Stimulated activated CD8-positive, alpha-beta memory T cell treated with anti-CD3 and anti-CD28 coated beads, Interleukin-4, amount 100 ng/mL, for 24 hours (primary cell): ENCODE data around the gene KCNJ2.
A peak's percentile ranks its signal among the peaks of the same experiment; 100 is the strongest.

Experiments used
- DNase-seq: peaks from one replicate; pipeline ENCODE4 v3.0.0-alpha.2; 2020; ENCODE audit warnings: low read depth

The KCNJ2 gene

DNA sequence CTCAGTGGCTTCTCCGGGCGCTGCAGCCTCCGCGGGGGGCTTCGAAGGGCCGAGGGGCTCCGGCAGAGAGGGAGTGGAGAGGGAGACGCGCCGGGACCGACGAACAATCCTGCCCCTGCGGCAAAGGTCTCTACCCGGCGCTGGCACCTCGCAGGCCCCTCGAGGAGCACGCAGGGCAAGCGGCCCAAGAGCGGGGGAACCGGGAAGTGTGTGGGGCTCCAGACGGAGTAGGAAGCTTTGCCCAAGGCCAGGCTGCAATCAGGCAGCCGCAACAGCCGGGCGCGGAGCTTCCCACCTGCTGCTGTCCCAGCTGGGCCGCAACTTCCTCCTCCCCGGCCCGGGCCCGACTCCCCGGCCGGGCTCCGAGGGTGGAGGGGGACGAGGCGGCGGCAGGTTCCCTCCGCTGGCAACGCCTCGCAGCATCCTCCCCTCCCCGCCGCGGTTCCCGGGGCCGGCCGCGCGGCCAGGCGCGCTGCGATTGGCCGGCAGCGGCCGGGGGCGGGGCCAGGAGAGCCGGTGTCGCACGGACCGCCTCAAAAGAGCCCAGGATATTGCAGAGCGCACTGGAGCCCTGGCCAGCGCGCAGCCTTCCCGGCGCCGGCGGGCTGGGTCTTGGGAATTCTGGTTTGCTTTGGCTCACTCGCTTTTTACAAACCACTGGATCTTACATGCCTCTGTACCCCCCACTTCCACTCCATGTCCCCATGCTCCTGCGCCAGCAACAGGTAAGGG, at the start of gene KCNJ2:
KCNJ2 (plus strand) TSS at position 556 of the 732 bp plus-strand sequence. CDS start 5,508 bp downstream, outside the sequence.
- peak; percentile 31 for DNase-seq

GRCh38 chr17:70119545-70119944, 49.8 kb upstream of the KCNJ2 start:
- no peak for DNase-seq

DNA sequence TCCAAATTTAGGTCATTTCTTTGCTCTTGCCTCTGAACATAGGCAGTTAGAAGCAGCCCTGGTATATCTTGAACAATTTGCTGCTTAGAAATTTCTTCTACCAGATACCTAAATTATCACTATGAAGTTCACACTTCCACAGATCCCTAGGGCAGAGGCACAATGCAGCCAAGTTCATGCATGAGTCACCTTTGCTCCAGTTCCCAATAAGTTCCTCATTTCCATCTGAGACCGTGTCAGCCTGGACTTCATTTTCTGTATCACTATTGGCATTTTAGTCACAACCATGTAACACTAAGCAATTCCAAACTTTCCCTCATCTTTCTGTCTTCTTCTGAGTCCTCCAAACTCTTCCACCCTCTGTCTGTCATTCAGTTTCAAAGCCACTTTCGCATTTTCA, 49.3 kb upstream of the KCNJ2 start:
- DNase-seq: no peak

DNA sequence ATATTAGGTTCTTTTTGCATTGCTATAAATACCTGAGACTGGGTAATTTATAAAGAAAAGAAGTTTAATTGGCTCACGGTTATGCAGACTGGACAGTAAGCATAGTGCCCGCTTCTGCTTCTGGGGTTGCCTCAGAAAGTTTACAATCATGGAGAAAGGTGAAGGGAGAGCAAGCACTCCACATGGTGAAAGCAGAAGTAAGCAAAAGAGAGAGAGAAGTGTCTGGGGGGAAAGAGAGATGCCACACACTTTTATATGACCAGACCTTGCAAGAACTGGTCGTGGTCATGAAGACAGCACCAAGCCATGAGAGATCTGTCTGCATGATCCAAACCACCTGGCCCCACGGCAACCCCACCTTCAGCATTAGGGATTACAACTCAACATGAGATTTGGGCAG, 48.9 kb upstream of the KCNJ2 start:
- no peak for DNase-seq

- no peak for DNase-seq
Measured at GRCh38 chr17:70121126-70121525, 48.2 kb upstream of the KCNJ2 start.

DNA sequence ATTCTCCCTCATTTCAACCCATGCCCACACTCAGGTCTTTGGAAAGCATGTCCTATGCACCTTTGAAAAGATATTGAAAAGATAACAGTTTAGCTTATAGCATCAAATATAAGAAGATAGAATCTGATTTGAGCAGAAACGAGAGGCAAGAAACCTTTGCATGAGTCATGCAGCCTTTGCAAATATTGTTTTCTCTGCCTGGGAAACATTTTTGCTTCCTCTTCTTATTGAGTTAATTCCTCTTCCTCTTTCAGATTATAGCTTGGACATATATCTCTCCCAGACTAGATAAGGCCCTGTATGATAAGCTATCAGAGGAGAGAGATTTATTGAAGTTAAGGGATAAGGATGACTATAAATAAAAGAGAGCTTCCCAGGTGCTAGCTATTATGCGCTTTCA, 46.1 kb upstream of the KCNJ2 start:
- no peak for DNase-seq

DNA sequence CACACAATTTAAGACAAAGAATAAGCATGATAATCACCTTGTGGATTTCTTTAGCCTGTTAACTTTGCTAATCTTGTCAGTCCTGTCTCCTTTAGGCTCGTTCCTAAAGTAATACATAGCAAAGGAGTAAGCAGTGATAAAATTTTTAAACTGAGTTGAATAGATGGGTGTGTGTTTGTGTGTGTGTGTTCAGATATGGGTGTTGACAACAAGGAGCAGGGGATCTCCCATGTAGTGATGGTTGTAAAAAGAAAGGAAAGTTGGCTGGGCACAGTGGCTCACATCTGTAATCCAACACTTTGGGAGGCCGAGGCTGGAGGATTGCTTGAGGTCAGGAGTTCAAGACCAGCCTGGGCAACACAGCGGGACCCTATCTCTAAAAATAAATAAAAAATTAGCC, 44.6 kb upstream of the KCNJ2 start:
- no peak for DNase-seq

DNA sequence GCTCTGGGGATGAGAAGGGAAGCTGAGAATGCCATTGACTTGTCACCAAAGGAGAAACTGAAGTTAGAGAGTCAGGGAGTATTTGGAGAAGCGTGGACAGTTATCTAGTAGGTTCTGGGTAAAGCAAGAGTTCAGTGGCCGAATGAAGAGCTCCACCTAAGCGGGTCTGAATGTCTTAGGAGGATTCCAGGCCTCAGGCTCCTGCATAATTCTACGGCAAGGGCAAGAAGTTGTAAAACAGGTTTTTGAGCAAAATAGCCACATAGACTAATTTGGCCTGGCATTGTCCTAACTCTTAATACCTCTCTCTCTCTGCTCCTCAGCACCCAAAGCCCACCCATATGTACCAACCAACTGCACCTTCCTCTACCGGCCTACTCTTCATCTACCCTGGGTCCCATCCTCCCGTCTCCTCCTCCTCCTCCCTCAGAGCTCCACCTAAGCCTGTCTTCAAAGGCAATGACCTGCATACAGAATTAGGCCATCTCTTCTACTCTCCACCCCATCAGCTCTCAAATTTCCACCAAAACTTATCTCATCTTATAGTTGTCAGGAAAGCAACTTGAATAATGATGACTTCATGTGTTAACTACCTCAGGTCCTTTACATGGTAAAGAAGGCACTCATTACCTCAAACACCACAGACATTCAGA, 42.0 kb upstream of the KCNJ2 start:
- DNase-seq: no peak

GRCh38 chr17:70128727-70129238, 40.5 kb upstream of the KCNJ2 start:
- DNase-seq: no peak

DNA sequence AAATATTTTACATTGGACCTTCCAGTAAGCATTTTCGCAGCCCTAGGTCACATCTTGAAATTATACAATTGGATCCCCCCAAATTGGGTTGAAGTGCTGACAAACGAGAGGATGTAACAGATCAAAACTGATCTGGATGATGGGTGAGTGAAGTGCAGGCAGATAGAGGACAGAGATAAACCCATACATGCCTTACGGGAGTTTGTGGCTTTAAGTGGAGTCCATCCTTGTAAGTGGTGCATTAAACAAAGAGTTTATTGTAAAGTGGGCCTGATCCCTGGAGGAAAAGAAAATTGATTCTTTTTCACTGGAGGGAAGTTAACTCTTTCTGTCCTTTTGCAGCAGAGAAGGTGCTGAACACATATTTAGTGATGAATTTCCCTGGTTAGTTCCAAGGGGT, 39.0 kb upstream of the KCNJ2 start:
- DNase-seq: no peak

- DNase-seq: no peak
Measured at GRCh38 chr17:70132505-70132904, 36.8 kb upstream of the KCNJ2 start.

DNA sequence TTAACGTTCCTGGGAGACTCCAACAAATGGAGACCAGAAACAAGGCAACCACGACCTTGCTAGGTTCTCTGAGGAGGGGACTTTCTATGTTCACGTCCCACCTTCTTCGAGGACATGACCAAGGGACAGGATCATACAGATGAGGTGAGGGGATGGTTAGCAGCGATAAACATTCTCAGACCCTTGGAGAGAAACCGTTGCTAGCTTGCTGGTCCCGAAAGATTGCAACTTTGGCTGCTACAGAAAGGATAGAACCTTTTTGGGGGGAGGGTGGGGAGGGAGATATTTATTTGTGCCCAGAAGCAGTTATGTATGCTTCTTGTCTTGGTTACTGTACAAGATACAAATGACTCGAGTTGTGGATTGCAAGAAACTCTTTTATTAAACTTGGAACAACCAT, 35.3 kb upstream of the KCNJ2 start:
- no peak for DNase-seq

DNA sequence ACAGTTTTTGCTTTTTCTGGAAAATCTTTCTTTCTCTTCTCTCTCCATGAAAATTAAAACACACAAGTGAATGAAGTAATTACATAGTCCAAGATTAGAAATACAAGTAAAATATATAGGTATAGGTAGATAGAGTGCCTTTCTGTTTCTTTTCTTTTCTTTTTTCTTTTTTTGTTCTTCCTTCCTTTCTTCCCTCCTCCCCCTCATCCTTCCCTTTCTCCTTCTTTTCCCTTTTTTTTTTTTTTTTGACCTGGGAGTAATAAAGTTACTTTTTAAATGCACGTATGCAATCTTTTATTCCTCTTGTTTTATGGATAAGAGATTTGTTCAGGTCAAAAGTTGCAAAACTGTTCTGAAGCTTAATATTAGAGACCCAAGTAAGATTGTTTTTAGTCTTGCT, 34.6 kb upstream of the KCNJ2 start:
- DNase-seq: no peak

- no peak for DNase-seq
Measured at GRCh38 chr17:70136131-70136530, 33.2 kb upstream of the KCNJ2 start.

DNA sequence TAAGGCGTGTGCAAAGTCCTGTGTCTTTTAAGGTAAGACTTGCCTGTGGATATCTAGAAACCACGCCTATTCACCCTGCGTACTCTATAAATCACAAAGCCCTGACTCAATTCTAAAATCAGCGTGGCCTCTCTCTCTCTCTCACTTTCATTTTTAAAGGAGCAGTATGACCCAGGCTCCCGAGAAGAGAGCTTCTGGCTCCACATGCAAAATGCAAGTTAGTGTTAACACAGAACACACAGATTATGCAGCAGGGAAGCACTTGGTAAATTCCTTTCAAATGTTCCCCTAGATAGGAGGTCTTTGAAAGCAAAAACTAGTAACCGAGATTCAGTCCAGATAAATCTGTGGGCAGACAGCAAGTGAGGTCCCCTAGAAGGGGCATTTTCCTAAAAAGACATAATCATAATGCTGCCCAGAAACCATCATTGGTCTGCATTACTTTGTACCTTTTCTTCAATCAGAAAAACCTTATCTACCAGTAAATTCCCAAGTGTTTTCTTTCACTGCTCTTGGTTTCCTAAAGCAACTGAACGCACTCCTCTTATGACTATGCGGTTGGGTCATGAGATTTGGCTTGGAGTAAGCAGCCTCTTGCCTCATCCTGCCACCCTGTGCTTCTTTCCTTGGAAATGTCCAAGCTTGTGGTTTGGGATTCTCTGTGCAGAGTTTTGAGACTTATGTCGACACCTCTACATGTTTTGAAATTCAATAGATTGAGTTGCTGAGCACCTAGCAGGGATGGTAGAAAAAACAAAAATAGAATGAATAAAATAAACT, 31.7 kb upstream of the KCNJ2 start:
- no peak for DNase-seq

- no peak for DNase-seq
Measured at GRCh38 chr17:70138291-70138865, 31.0 kb upstream of the KCNJ2 start.

DNA sequence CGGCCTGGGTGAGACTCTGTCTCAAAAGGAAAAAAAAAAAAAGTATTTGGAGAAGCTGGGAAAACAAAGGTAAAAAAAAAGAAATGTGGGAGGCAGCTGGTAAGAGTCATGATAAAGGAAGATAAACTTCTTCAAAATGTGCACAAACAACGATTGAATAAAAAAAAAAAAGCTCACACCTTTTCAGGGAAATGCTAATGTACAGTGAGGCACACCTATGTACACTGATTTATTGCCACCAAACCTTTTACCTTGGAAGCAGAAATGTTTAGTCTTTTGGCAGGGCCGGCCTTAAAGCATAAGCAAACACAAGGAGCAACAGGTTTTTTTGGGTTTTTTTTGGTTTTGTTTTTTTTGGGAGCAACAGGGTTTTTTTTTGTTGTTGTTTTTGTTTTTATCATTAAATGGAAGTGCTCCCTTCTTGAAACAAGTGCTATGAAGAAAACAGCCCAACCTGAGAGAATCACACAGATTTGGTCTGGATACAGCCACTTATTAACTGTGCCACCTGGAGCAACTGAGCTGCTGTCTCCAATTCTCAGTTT, 29.8 kb upstream of the KCNJ2 start:
- DNase-seq: no peak

DNA sequence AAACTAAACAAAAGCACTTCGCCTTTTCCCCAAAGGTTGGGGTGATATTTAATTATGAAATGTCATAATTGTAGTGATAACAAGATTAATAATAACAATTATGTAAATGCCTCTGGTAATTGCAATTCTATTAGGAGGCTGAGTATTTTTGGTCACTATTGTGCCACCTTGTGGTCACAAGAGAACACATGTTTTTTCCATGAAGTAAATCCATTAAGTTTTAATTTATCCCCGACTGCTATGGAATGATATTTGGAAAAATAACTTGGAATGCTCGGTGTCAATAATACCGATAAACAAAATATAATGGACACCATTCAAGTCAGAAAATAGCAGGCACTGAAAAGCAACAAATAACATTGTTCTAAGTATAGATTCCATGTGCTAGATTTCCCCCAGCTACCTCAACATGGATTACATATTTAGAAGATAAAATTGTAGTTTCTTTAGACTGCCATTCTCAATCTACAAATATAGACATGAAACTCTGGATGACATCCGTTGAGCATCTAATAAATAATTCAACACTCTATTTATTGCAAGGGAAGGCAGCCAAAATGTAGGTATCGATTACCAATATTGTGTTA, 25.0 kb upstream of the KCNJ2 start:
- no peak for DNase-seq

GRCh38 chr17:70153210-70153609, 16.1 kb upstream of the KCNJ2 start:
- DNase-seq: no peak

- no peak for DNase-seq
Measured at GRCh38 chr17:70157151-70157550, 12.2 kb upstream of the KCNJ2 start.

GRCh38 chr17:70158180-70158579, 11.2 kb upstream of the KCNJ2 start:
- DNase-seq: no peak

GRCh38 chr17:70158591-70158990, 10.7 kb upstream of the KCNJ2 start:
- no peak for DNase-seq
